Measurements from ENCODE around the gene SLC38A8. TPM values are rescaled to one million over a fixed set of nuclear protein-coding genes. Genes with fewer than 3 reads are reported as not detected.

SLC38A8 gene
- total RNA-seq, 1 experiment from 2014 or later: 0.35 TPM

- no peak overlapping the region for H4K8ac ChIP-seq (replicated peaks; ENCODE audit: insufficient read length, low read depth, low read length)
- no peak overlapping the region for H3K56ac ChIP-seq (ENCODE audit: insufficient read length, low read depth, low read length)
- Mint-ChIP-seq H3K4me3 (peak overlapping the region in 1 of 2 experiments; percentile 63; a peak in 3 of 5 replicates), H3K4me1 (peaks cover 8 to 17% of the 10 kb centered on the region in 2 experiments), H3K27me3 (ENCODE audit: low read depth) (peaks cover 22% of the 10 kb centered on the region), H3K36me3 (ENCODE audit: insufficient read depth in 1 of 3, low read depth in 3 of 3) (peaks cover 0 to 5% (median 3%) of the 10 kb centered on the region in 3 experiments; a peak in 4 of 7 replicates), H3K9me3 (peaks cover 11 to 12% of the 10 kb centered on the region in 2 experiments), H3K27ac (peak overlapping the region in 2 of 3 experiments; percentile 39 to 55; a peak in 1 of 7 replicates)
- no peak overlapping the region for H2BK20ac ChIP-seq (ENCODE audit: low read depth, low read length, poor library complexity, severe bottlenecking)
- H3K79me2 ChIP-seq (ENCODE audit: insufficient read depth, low read length): no peaks in the 10 kb centered on the region
- no peak overlapping the region for H3K4me2 ChIP-seq (ENCODE audit: insufficient read depth, insufficient read length, low read length)
- H3K4ac ChIP-seq (ENCODE audit: low read depth, low read length): no peak overlapping the region
- no peak overlapping the region for H2BK120ac ChIP-seq (ENCODE audit: low read depth, low read length, poor library complexity, severe bottlenecking)
- no peaks in the 10 kb centered on the region for H3K23me2 ChIP-seq (ENCODE audit: insufficient read length, low read depth, low read length, poor library complexity, severe bottlenecking)
- DNase-seq: no peak
- TF ChIP-seq CTCF (conservative IDR thresholded peaks at IDR 0.05): no peak
- no peaks in the 10 kb centered on the region for H3K79me1 ChIP-seq (ENCODE audit: insufficient read depth, low read depth, low read length, poor library complexity, severe bottlenecking)
- H3K27ac ChIP-seq (ENCODE audit: insufficient read length, low read depth, low read length): no peak overlapping the region
- H3T11ph ChIP-seq (ENCODE audit: low read length): no peak overlapping the region
- no CpG with 5 or more reads among the region's 14 CpGs for WGBS (ENCODE audit: extremely low coverage, insufficient read length, low lambda C conversion rate)
- no peaks in the 10 kb centered on the region for H3K27me3 ChIP-seq (ENCODE audit: insufficient read depth, low read length)
- no peak overlapping the region for H2BK12ac ChIP-seq (ENCODE audit: insufficient read length, low read depth, low read length)
- H3K14ac ChIP-seq (ENCODE audit: insufficient read depth, low read length): no peak overlapping the region
- H2AFZ ChIP-seq (ENCODE audit: low read length): no peak overlapping the region
- H3K9ac ChIP-seq (ENCODE audit: extremely low read depth, insufficient read length, low read length): no peak overlapping the region
- H3K23ac ChIP-seq (ENCODE audit: insufficient read length, low read depth, low read length): no peak overlapping the region
- H3K9me3 ChIP-seq (ENCODE audit: control insufficient read depth, low read depth, low read length): no peaks in the 10 kb centered on the region
- H4K20me1 ChIP-seq (ENCODE audit: control insufficient read depth, insufficient read depth, insufficient read length): no peaks in the 10 kb centered on the region
- H4K5ac ChIP-seq (ENCODE audit: insufficient read length, low read depth, low read length): no peak overlapping the region
- no peaks in the 10 kb centered on the region for H3K4me1 ChIP-seq (ENCODE audit: insufficient read depth, low read length)
- no peak overlapping the region for H3K18ac ChIP-seq (ENCODE audit: insufficient read length, low read depth, low read length)
- no peak overlapping the region for H2BK5ac ChIP-seq (ENCODE audit: insufficient read length, low read length)
- H2AK5ac ChIP-seq (ENCODE audit: insufficient read length, low read length): no peak overlapping the region
- H4K91ac ChIP-seq (ENCODE audit: insufficient read length, low read depth, low read length): no peak overlapping the region
- no peak overlapping the region for H2BK15ac ChIP-seq (ENCODE audit: low read depth, low read length)
These were observed 27.8 kb downstream of the SLC38A8 start for GRCh38 chr16:84014570-84015327.
